GM12878 (cell line): Measurements from ENCODE around the gene EMSY. TPM values are rescaled to one million over a fixed set of nuclear protein-coding genes. Genes with fewer than 3 reads are reported as not detected.

Experiments used
- ATAC-seq: fragments of 200-7000 bp; cut with Tn5 transposase; 3 replicates; pipeline ENCODE4 v1.9.1; 2020; ENCODE audit warnings: mild to moderate bottlenecking, moderate library complexity
- BruUV-seq: library from RNA; stranded (reverse); fragments of 400-500 nt; replicated peaks from 2 replicates; lab custom pipeline; 2021; lab: Mats Ljungman, UMichigan
- CTCF ChIA-PET: fragments of 300-600 bp; sonication (Branson Sonifier 250); formaldehyde crosslinking; extraction: SDS; loops from one replicate; lab custom pipeline; 2021; ENCODE audit warnings: inconsistent platforms; lab: Yijun Ruan, JAX
- POLR2A ChIA-PET: fragments of 350-600 bp; formaldehyde crosslinking; extraction: SDS; loops from one replicate; lab custom pipeline; 2021; ENCODE audit warnings: inconsistent platforms; lab: Charles Lee
- RAD21 ChIA-PET: fragments of 300-600 bp; sonication (Branson Sonifier 250); formaldehyde crosslinking; loops from one replicate; lab custom pipeline; 2023; ENCODE audit warnings: antibody characterized with exemption; ENCODE audit not compliant: unreplicated experiment; lab: Charles Lee
- SMC1A ChIA-PET: fragments of 300-600 bp; sonication (Branson Sonifier 250); formaldehyde crosslinking; loops from one replicate; lab custom pipeline; 2023; ENCODE audit not compliant: unreplicated experiment, uncharacterized antibody; lab: Charles Lee
- DNase-seq: peaks from one replicate; pipeline ENCODE4 v3.0.0-alpha.2; 2011; ENCODE audit warnings: low read depth, low spot score
- FAIRE-seq: peaks from 3 replicates; lab custom pipeline; 2011; peaks lifted over from hg19 to GRCh38; lab: Jason Lieb, UNC
- H2AFZ ChIP-seq: 2 replicates; pipeline ENCODE4 v1.6.0; 2011; ENCODE audit warnings: low read depth, low read length, control low read depth; ENCODE audit not compliant: control insufficient read depth
- H3K27ac ChIP-seq: 2 replicates; pipeline ENCODE4 v1.5.1; 2011; ENCODE audit warnings: control low read depth; ENCODE audit not compliant: control insufficient read depth, insufficient read depth
- H3K27me3 ChIP-seq, 2 experiments: replicated peaks in 1 of 2; 2 replicates each; pipeline versions ENCODE4 v1.6.0 to v1.6.1; 2011; ENCODE audit warnings: low read length in 1 of 2; ENCODE audit not compliant: control insufficient read depth in 2 of 2, insufficient read depth in 2 of 2
- H3K36me3 ChIP-seq, 2 experiments: 2 replicates each; pipeline ENCODE4 v1.5.1; 2011; ENCODE audit warnings: low read length in 1 of 2; ENCODE audit not compliant: control insufficient read depth in 2 of 2, insufficient read depth in 2 of 2
- H3K4me1 ChIP-seq: 2 replicates; pipeline ENCODE4 v1.6.1; 2011; ENCODE audit warnings: mild to moderate bottlenecking, low read length, moderate library complexity, mixed read lengths; ENCODE audit not compliant: control insufficient read depth, insufficient read depth
- H3K4me2 ChIP-seq: 2 replicates; pipeline ENCODE4 v1.6.0; 2011; ENCODE audit warnings: control low read depth; ENCODE audit not compliant: control insufficient read depth, insufficient read depth
- H3K4me3 ChIP-seq: fragments of 200-600 bp; sonication (generic); 2 replicates; pipeline ENCODE4 v1.5.1; 2016
- H3K79me2 ChIP-seq: 2 replicates; pipeline ENCODE4 v1.6.0; 2011; ENCODE audit warnings: low read length; ENCODE audit not compliant: control insufficient read depth, insufficient read depth
- H3K9ac ChIP-seq: 2 replicates; pipeline ENCODE4 v1.8.0; 2011; ENCODE audit warnings: low read length, control low read depth, mixed read lengths; ENCODE audit not compliant: control insufficient read depth, insufficient read depth
- H3K9me3 ChIP-seq: replicated peaks from 3 replicates; pipeline ENCODE4 v1.5.1; 2011; ENCODE audit warnings: mild to moderate bottlenecking, low read length; ENCODE audit not compliant: control insufficient read depth, insufficient read depth
- H4K20me1 ChIP-seq: 2 replicates; pipeline ENCODE4 v1.6.0; 2011; ENCODE audit not compliant: control insufficient read depth, insufficient read depth
- ASH2L ChIP-seq: fragments of 300-600, 200-600 bp; sonication (generic); IDR thresholded peaks from 2 replicates; pipeline ENCODE4 v1.6.1; 2017; ENCODE audit warnings: low read depth, mild to moderate bottlenecking, borderline replicate concordance
- CHD2 ChIP-seq: IDR thresholded peaks from 2 replicates; pipeline ENCODE4 v1.6.1; 2011; ENCODE audit warnings: low read depth, low read length, improper control_type of control experiment, borderline replicate concordance
- JUNB ChIP-seq: IDR thresholded peaks from 2 replicates; pipeline ENCODE4 v1.6.1; 2016; ENCODE audit warnings: antibody characterized with exemption, mild to moderate bottlenecking
- MTA3 ChIP-seq: IDR thresholded peaks from 2 replicates; pipeline ENCODE4 v1.6.1; 2012; ENCODE audit warnings: low read length, inconsistent platforms, borderline replicate concordance
- POLR2A ChIP-seq: IDR thresholded peaks from 2 replicates; pipeline ENCODE4 v1.6.1; 2011; ENCODE audit warnings: low read depth, mild to moderate bottlenecking, low read length
- SPI1 ChIP-seq: IDR thresholded peaks from 2 replicates; pipeline ENCODE4 v1.6.1; 2011; ENCODE audit warnings: low read depth, mild to moderate bottlenecking, low read length, moderate library complexity, borderline replicate concordance; ENCODE audit not compliant: insufficient read depth
- TCF3 ChIP-seq: IDR thresholded peaks from 2 replicates; pipeline ENCODE4 v1.6.1; 2012; ENCODE audit warnings: low read depth, mild to moderate bottlenecking, low read length, borderline replicate concordance; ENCODE audit not compliant: insufficient read depth
- in situ Hi-C: fragments of 300-500 bp; cut with MboI; formaldehyde crosslinking; loops from 9 replicates; pipeline ENCODE4 v1.14.3; 2018; ENCODE audit warnings: mixed read lengths
- intact Hi-C: fragments of 100-400 bp; cut with micrococcal nuclease; formaldehyde crosslinking; loops from one replicate; pipeline ENCODE4 v1.14.2; 2022; ENCODE audit not compliant: unreplicated experiment
- polyA plus RNA-seq, 11 experiments: library from polyadenylated mRNA; depleted of rRNA in 4 of 11; unstranded in 6 of 11; stranded (reverse) in 5 of 11; fragments of >200 nt; fragmentation: Nextera tagmentation in 4 of 11; fragmentation: Illumina TruSeq in 1 of 11; extraction: Ambion mirVana in 4 of 11; extraction: Trizol in 1 of 11; gene quantifications; 1 replicate in 1 of 11; 2 replicates in 10 of 11; pipeline versions ENCODE4 v1.2.1 to v1.2.3, GENCODE V29; 2011 to 2016; ENCODE audit warnings: inconsistent platforms in 2 of 11, missing spikeins in 2 of 11, low read depth in 1 of 11
- total RNA-seq, 4 experiments: library from RNA; depleted of rRNA in 3 of 4; stranded (reverse); fragments of >200 nt in 3 of 4; fragmentation: Illumina TruSeq in 1 of 4; extraction: Trizol in 1 of 4; gene quantifications; 2 replicates each; pipeline versions ENCODE4 v1.2.1 to v1.2.3, GENCODE V29; 2013 to 2021
- TF ChIP-seq, protein P1 (sequence below): fragments of 450-650 bp; conservative IDR thresholded peaks from 2 replicates; pipeline ENCODE4 v1.6.1; 2017; ENCODE audit warnings: mild to moderate bottlenecking, moderate library complexity

The EMSY gene
- total and polyA plus RNA-seq, 10 of the 15 experiments (the other 5 are each of a cell fraction or from before 2014, with no cell fraction given), result 9.3 to 26.9 (median 13.0) TPM

DNA sequence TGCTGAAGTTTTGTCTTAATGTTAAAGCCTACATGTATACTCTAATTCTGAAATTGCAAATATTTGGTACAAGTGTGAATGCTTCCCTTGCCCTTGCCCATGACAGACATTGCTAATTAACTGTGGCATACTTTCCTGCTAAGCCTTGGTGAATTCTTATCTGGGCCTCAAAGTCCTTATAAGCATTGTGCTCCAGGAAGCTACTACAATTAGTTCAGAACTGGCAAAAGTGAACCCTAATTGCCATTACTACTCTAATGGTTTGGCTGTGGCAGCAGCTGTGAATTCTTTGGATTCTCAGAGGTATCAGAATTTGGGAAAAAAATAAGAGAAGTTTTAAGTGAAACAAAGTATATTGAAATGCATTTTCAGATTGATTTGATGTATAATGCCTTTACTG, 24.3 kb downstream of the EMSY start:
- in situ Hi-C loops, result no loop called here
- CTCF ChIA-PET, result interaction anchor here (0.9 kb wide), 1 partner anchor 317 kb away, joined by 4 read pairs; no protein-coding TSS in a partner anchor
- no peak for FAIRE-seq

GRCh38 chr11:76471382-76471781, 26.6 kb downstream of the EMSY start:
- Histone ChIP-seq H3K27ac (no peak overlapping the region), H3K4me3 (no peak overlapping the region), H3K27me3 (no peaks in the 10 kb centered on the region), H2AFZ (no peak overlapping the region), H4K20me1 (no peaks in the 10 kb centered on the region), H3K79me2 (no peaks in the 10 kb centered on the region), H3K4me1 (no peaks in the 10 kb centered on the region), H3K9ac (no peak overlapping the region), H3K4me2 (no peak overlapping the region), H3K9me3 (no peaks in the 10 kb centered on the region), H3K36me3 (peaks cover 2 to 7% of the 10 kb centered on the region in 2 experiments)
- TF ChIP-seq MTA3, result no peak
- no peak for TF ChIP-seq ASH2L
- no peak for TF ChIP-seq SPI1
- no peak for TF ChIP-seq JUNB
- TF ChIP-seq CHD2, result no peak
- no TSS peak for BruUV-seq
- in situ Hi-C loops (no loop called here), intact Hi-C loops (no loop called here)
- CTCF ChIA-PET, result interaction anchor here (1.0 kb wide), 1 partner anchor 29 kb away, joined by 3 read pairs; no protein-coding TSS in a partner anchor
- SMC1A ChIA-PET, result interaction anchor here (1.3 kb wide), 1 partner anchor 11 kb away, joined by 3 read pairs; no protein-coding TSS in a partner anchor
- RAD21 ChIA-PET, result no interaction called here
- FAIRE-seq (no peak), DNase-seq (no peak), ATAC-seq (no peak)
- POLR2A ChIA-PET, result no interaction called here

More for the DNA sequence above, 24.3 kb downstream of the EMSY start:
- Histone ChIP-seq H4K20me1 (no peaks in the 10 kb centered on the region), H3K79me2 (no peaks in the 10 kb centered on the region), H3K4me2 (no peak overlapping the region), H3K36me3 (peaks cover 2 to 11% of the 10 kb centered on the region in 2 experiments), H2AFZ (no peak overlapping the region), H3K4me3 (no peak overlapping the region), H3K27me3 (no peaks in the 10 kb centered on the region), H3K4me1 (no peaks in the 10 kb centered on the region), H3K9me3 (no peaks in the 10 kb centered on the region)
- intact Hi-C loops, result no loop called here
- ATAC-seq, result no peak
- ChIA-PET RAD21 (interaction anchor here (1.2 kb wide), 1 partner anchor 22 kb away, joined by 3 read pairs; no protein-coding TSS in a partner anchor), SMC1A (interaction anchor here (1.3 kb wide), 1 partner anchor 12 kb away, joined by 3 read pairs; no protein-coding TSS in a partner anchor), POLR2A (no interaction called here)
- no peak for DNase-seq
- BruUV-seq, result no TSS peak
- TF ChIP-seq, protein P1, sequence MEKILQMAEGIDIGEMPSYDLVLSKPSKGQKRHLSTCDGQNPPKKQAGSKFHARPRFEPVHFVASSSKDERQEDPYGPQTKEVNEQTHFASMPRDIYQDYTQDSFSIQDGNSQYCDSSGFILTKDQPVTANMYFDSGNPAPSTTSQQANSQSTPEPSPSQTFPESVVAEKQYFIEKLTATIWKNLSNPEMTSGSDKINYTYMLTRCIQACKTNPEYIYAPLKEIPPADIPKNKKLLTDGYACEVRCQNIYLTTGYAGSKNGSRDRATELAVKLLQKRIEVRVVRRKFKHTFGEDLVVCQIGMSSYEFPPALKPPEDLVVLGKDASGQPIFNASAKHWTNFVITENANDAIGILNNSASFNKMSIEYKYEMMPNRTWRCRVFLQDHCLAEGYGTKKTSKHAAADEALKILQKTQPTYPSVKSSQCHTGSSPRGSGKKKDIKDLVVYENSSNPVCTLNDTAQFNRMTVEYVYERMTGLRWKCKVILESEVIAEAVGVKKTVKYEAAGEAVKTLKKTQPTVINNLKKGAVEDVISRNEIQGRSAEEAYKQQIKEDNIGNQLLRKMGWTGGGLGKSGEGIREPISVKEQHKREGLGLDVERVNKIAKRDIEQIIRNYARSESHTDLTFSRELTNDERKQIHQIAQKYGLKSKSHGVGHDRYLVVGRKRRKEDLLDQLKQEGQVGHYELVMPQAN, result no peak
- TF ChIP-seq POLR2A, result no peak
- no peak for TF ChIP-seq TCF3
- no peak for TF ChIP-seq SPI1
- TF ChIP-seq, all 136 proteins: peak for 0
- Histone ChIP-seq H3K27ac (no peak overlapping the region), H3K9ac (no peak overlapping the region)
